B cell (primary cell): ENCODE measurements around the gene OR1K1. TPM values are rescaled to one million over a fixed set of nuclear protein-coding genes. Genes with fewer than 3 reads are reported as not detected.

Experiments
- ATAC-seq: fragments of 200-7000 bp; cut with Tn5 transposase; one replicate; pipeline ENCODE4 v1.10.0; 2021; ENCODE audit warnings: low read depth, mild to moderate bottlenecking, moderate number of reproducible peaks, moderate library complexity
- CTCF ChIA-PET: fragments of 350-600 bp; sonication (Branson Sonifier 250); formaldehyde crosslinking; loops from one replicate; lab custom pipeline; 2021; ENCODE audit warnings: antibody characterized with exemption, inconsistent platforms; lab: Charles Lee
- POLR2A ChIA-PET: fragments of 350-600 bp; sonication (Branson Sonifier 250); formaldehyde crosslinking; loops from one replicate; lab custom pipeline; 2021; ENCODE audit warnings: antibody characterized with exemption; lab: Charles Lee
- DNase-seq: peaks from one replicate; pipeline ENCODE4 v3.0.0; 2013
- H2AFZ ChIP-seq: 2 replicates; pipeline ENCODE4 v1.6.1; 2012; ENCODE audit warnings: mild to moderate bottlenecking, low read depth, low read length; ENCODE audit not compliant: insufficient read depth, poor library complexity, severe bottlenecking
- H3K27ac ChIP-seq, 2 donors: 1 replicate in 1 of 2; 2 replicates in 1 of 2; pipeline ENCODE4 v1.5.1; 2012 to 2013; ENCODE audit warnings: low read length in 2 of 2, mild to moderate bottlenecking in 2 of 2, moderate library complexity in 1 of 2
- H3K27me3 ChIP-seq, 4 experiments: fragments of 200-600 bp in 1 of 4; sonication (generic) in 1 of 4; replicated peaks in 1 of 4; 1 replicate in 2 of 4; 2 replicates in 2 of 4; pipeline versions ENCODE4 v1.6.1 to v1.7.0; 2013 to 2016; ENCODE audit warnings: low read length in 3 of 4, mild to moderate bottlenecking in 2 of 4, mixed read lengths in 1 of 4, moderate library complexity in 1 of 4; ENCODE audit not compliant: insufficient read depth in 4 of 4, control insufficient read depth in 3 of 4; ENCODE audit errors: control extremely low read depth in 1 of 4
- H3K36me3 ChIP-seq, 2 experiments: replicated peaks in 1 of 2; 1 replicate in 1 of 2; 2 replicates in 1 of 2; pipeline versions ENCODE4 v1.6.1 to v1.7.1; 2013; ENCODE audit warnings: low read length in 1 of 2; ENCODE audit not compliant: insufficient read depth in 2 of 2, control insufficient read depth in 1 of 2; ENCODE audit errors: control extremely low read depth in 1 of 2, extremely low read depth in 1 of 2
- H3K4me1 ChIP-seq, 2 donors: fragments of 200-600 bp in 1 of 2; sonication (generic) in 1 of 2; 1 replicate in 1 of 2; 2 replicates in 1 of 2; pipeline versions ENCODE4 v1.5.1 to v1.6.1; 2013 to 2017; ENCODE audit warnings: low read length in 2 of 2; ENCODE audit not compliant: control insufficient read depth in 2 of 2, insufficient read depth in 2 of 2
- H3K4me2 ChIP-seq: replicated peaks from 2 replicates; pipeline ENCODE3; 2012; ENCODE audit warnings: mild to moderate bottlenecking, low read depth, low read length; ENCODE audit not compliant: poor library complexity, severe bottlenecking
- H3K4me3 ChIP-seq, 5 experiments: fragments of 200-600 bp in 1 of 5; sonication (generic) in 1 of 5; 1 replicate in 3 of 5; 2 replicates in 2 of 5; pipeline versions ENCODE4 v1.5.1 to v1.7.0; 2011 to 2016; ENCODE audit warnings: low read length in 4 of 5, mild to moderate bottlenecking in 4 of 5, low read depth in 2 of 5, control low read depth in 1 of 5, moderate library complexity in 1 of 5; ENCODE audit not compliant: insufficient read depth in 1 of 5; ENCODE audit errors: control extremely low read depth in 1 of 5, extremely low read depth in 1 of 5
- H3K79me2 ChIP-seq: fragments of 200-600 bp; sonication (generic); one replicate; pipeline ENCODE4 v1.6.0; 2016; ENCODE audit warnings: low read length; ENCODE audit not compliant: control insufficient read depth, insufficient read depth
- H3K9ac ChIP-seq: fragments of 200-600 bp; sonication (generic); 2 replicates; pipeline ENCODE4 v1.6.1; 2017; ENCODE audit warnings: mild to moderate bottlenecking, low read length, moderate library complexity
- H3K9me3 ChIP-seq, 3 donors: one replicate each; pipeline versions ENCODE4 v1.6.1 to v1.7.1; 2013; ENCODE audit warnings: low read length in 2 of 3; ENCODE audit not compliant: control insufficient read depth in 2 of 3, insufficient read depth in 1 of 3; ENCODE audit errors: control extremely low read depth in 1 of 3
- H4K20me1 ChIP-seq: 2 replicates; pipeline ENCODE4 v1.6.0; 2012; ENCODE audit warnings: mild to moderate bottlenecking, low read length; ENCODE audit not compliant: insufficient read depth, control insufficient read depth, poor library complexity, severe bottlenecking
- H3K27ac Mint-ChIP-seq: one replicate; pipeline ENCODE4 v1.8.0; 2021; ENCODE audit warnings: mixed read lengths
- H3K27me3 Mint-ChIP-seq: one replicate; pipeline ENCODE4 v1.8.0; 2021; ENCODE audit warnings: mixed read lengths
- H3K4me1 Mint-ChIP-seq: one replicate; pipeline ENCODE4 v1.8.0; 2021; ENCODE audit warnings: mixed read lengths
- H3K4me3 Mint-ChIP-seq: one replicate; pipeline ENCODE4 v1.8.0; 2021; ENCODE audit warnings: mixed read lengths
- H3K9me3 Mint-ChIP-seq: one replicate; pipeline ENCODE4 v1.8.0; 2022; ENCODE audit warnings: mixed read lengths; ENCODE audit not compliant: insufficient read depth
- EZH2 ChIP-seq: IDR thresholded peaks from 2 replicates; pipeline ENCODE4 v1.6.1; 2012; ENCODE audit warnings: borderline replicate concordance, low read depth, mild to moderate bottlenecking, moderate library complexity, low read length; ENCODE audit not compliant: insufficient read depth, poor library complexity, severe bottlenecking
- WGBS: methylation state at CpG from one replicate; pipeline ENCODE4 v1.1.5; 2013; ENCODE audit warnings: missing lambda C conversion rate; ENCODE audit not compliant: insufficient coverage; 5-methylcytosine and 5-hydroxymethylcytosine counted together
- intact Hi-C: fragments of 100-400 bp; cut with micrococcal nuclease; formaldehyde crosslinking; loops from one replicate; pipeline ENCODE4 v1.10.0; 2022
- polyA plus RNA-seq: library from polyadenylated mRNA; depleted of rRNA; stranded (reverse); fragments of >200 nt; gene quantifications from 2 replicates; pipeline ENCODE4 v1.2.3, GENCODE V29; 2012
- total RNA-seq, 2 donors: library from RNA; stranded (reverse); fragments of 120-200 nt in 1 of 2; gene quantifications; 1 replicate in 1 of 2; 2 replicates in 1 of 2; pipeline versions ENCODE4 v1.2.3 to v1.2.4, GENCODE V29; 2013 to 2022
- TF ChIP-seq, protein P1 (sequence below): fragments of 200-600 bp; IDR thresholded peaks from one replicate; pipeline ENCODE4 v1.8.0; 2022; ENCODE audit warnings: antibody characterized with exemption, mild to moderate bottlenecking

OR1K1 gene
- total and polyA plus RNA-seq, 2 donors (not counting 1 experiment from before 2014, with no cell fraction given) = not detected

DNA sequence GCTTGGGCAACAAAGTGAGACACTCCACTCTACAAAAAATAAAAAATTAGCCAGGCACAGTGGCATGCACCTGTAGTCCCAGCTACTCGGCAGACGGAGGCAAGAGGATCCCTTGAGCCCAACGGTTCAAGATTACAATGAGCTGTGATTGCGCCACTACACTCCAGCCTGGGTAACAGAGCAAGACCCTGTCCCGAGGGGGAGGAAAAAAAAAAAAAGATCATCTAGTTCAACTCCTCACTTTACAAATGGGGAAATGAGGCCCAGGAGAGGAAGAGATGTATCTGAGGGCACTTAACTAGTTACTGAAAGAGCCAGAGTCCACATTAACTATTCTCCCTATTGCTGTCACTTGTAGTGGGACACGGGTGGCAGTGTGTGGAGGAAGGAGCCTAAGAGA, 14.6 kb downstream of the OR1K1 start:
- CTCF ChIA-PET = interaction anchor here (1.1 to 8.7 kb wide), 2 partner anchors 14 to 351 kb away, joined by 4 to 58 read pairs; partner anchors contain the start of gene PDCL

DNA sequence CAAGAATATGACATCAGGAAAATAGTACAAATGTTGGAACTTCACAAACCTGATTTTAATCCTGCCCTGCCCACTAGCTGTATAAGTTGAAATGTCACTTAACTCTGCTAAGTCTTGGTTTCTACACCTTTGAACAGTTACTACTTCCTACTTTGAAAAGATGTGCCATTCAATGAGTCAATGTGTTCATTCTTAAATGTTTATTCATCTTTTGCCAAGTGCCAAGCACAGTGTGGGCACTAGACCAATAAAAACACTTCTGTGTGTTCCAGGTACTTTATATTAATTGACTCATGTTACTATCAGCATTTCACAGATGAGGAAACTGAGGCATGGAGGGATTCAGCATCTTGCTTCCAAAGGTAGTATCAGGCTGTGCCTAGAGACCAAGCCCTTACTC, 15.6 kb downstream of the OR1K1 start:
- Mint-ChIP-seq H3K4me3 (no peak overlapping the region), H3K4me1 (peaks cover 20% of the 10 kb centered on the region), H3K9me3 (no peaks in the 10 kb centered on the region), H3K27ac (no peak overlapping the region), H3K27me3 (no peaks in the 10 kb centered on the region)
- Histone ChIP-seq H3K27ac (peak overlapping the region in 1 of 2 donors; percentile 76), H4K20me1 (no peaks in the 10 kb centered on the region), H3K27me3 (no peaks in the 10 kb centered on the region), H3K79me2 (no peaks in the 10 kb centered on the region), H3K36me3 (peaks cover 0 to 12% of the 10 kb centered on the region in 2 experiments), H3K4me3 (no peak overlapping the region), H3K9ac (peak overlapping the region; percentile 45), H3K4me2 (peak overlapping the region; percentile 65), H2AFZ (no peak overlapping the region), H3K9me3 (no peaks in the 10 kb centered on the region), H3K4me1 (peaks cover 18 to 22% of the 10 kb centered on the region in 2 donors)
- POLR2A ChIA-PET = interaction anchor here (1.0 kb wide), 1 partner anchor 13 kb away, joined by 3 read pairs; the partner anchor contains the start of gene PDCL
- ATAC-seq = no peak
- DNase-seq = no peak
- TF ChIP-seq, protein P1, sequence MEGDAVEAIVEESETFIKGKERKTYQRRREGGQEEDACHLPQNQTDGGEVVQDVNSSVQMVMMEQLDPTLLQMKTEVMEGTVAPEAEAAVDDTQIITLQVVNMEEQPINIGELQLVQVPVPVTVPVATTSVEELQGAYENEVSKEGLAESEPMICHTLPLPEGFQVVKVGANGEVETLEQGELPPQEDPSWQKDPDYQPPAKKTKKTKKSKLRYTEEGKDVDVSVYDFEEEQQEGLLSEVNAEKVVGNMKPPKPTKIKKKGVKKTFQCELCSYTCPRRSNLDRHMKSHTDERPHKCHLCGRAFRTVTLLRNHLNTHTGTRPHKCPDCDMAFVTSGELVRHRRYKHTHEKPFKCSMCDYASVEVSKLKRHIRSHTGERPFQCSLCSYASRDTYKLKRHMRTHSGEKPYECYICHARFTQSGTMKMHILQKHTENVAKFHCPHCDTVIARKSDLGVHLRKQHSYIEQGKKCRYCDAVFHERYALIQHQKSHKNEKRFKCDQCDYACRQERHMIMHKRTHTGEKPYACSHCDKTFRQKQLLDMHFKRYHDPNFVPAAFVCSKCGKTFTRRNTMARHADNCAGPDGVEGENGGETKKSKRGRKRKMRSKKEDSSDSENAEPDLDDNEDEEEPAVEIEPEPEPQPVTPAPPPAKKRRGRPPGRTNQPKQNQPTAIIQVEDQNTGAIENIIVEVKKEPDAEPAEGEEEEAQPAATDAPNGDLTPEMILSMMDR = no peak
- no peak for TF ChIP-seq EZH2
- intact Hi-C loops = no loop called here
- CTCF ChIA-PET = interaction anchor here (0.6 to 1.1 kb wide), 2 partner anchors 12 to 716 kb away, joined by 3 read pairs; no protein-coding TSS in a partner anchor

More for the DNA sequence above, 14.6 kb downstream of the OR1K1 start:
- peaks cover 18 to 22% of the 10 kb centered on the region in 2 donors for H3K4me1 ChIP-seq
- peaks cover 0 to 2% of the 10 kb centered on the region in 2 experiments for H3K36me3 ChIP-seq
- no peak overlapping the region for H2AFZ ChIP-seq
- Mint-ChIP-seq H3K27me3 (no peaks in the 10 kb centered on the region), H3K4me1 (peaks cover 20% of the 10 kb centered on the region), H3K9me3 (no peaks in the 10 kb centered on the region), H3K4me3 (peak overlapping the region; percentile 1), H3K27ac (peak overlapping the region; percentile 65)
- intact Hi-C loops = no loop called here
- no peaks in the 10 kb centered on the region for H3K79me2 ChIP-seq
- peak overlapping the region; percentile 11 for H3K4me2 ChIP-seq
- no peak overlapping the region for H3K4me3 ChIP-seq
- H3K27ac ChIP-seq = peak overlapping the region in 1 of 2 donors; percentile 44
- H3K27me3 ChIP-seq = no peaks in the 10 kb centered on the region
- no peaks in the 10 kb centered on the region for H4K20me1 ChIP-seq
- WGBS = 0% methylated on average over 3 of the region's 6 CpGs
- DNase-seq (peak; percentile 24), ATAC-seq (no peak)
- no peaks in the 10 kb centered on the region for H3K9me3 ChIP-seq
- TF ChIP-seq, protein P1 = no peak
- POLR2A ChIA-PET = no interaction called here
- H3K9ac ChIP-seq = no peak overlapping the region
